ENCODE data around the gene SV2B. TPM values are rescaled to one million over a fixed set of nuclear protein-coding genes. Genes with fewer than 3 reads are reported as not detected.

Gene SV2B
- total RNA-seq, 5 donors from 2014 or later (not counting 1 experiment from before 2014, with no cell fraction given), result 0.03 to 0.13 (median 0.09) TPM; not detected in 2

GRCh38 chr15:91122296-91122695 is 22.2 kb downstream of the SV2B start:
- Mint-ChIP-seq H3K9me3 (no peaks in the 10 kb centered on the region), H3K27me3 (peaks cover 37 to 46% of the 10 kb centered on the region in 2 donors), H3K36me3 (no peaks in the 10 kb centered on the region), H3K4me1 (no peaks in the 10 kb centered on the region), H3K27ac (no peak overlapping the region), H3K4me3 (no peak overlapping the region)
- no peaks in the 10 kb centered on the region for H3K4me1 ChIP-seq (ENCODE audit: control insufficient read depth in 1 of 2, extremely low read depth in 1 of 2, insufficient read depth in 2 of 2, low read length in 2 of 2)
- DNase-seq, result no peak
- H3K36me3 ChIP-seq (ENCODE audit: control insufficient read depth in 2 of 2, extremely low read depth in 1 of 2, insufficient read depth in 1 of 2, low read length in 1 of 2), result no peaks in the 10 kb centered on the region
- H3K4me3 ChIP-seq (ENCODE audit: control insufficient read depth in 1 of 2, extremely low read depth in 1 of 2, low read length in 1 of 2), result no peak overlapping the region
- 63% methylated on average over 1 of the region's 1 CpG for WGBS (ENCODE audit: insufficient coverage)
- ChIA-PET POLR2A (no interaction called here), CTCF (no interaction called here)
- H3K9me3 ChIP-seq, result no peaks in the 10 kb centered on the region
- H3K27ac ChIP-seq (ENCODE audit: low read length), result no peak overlapping the region
- H3K27me3 ChIP-seq (replicated peaks in 1 of 2; ENCODE audit: control insufficient read depth in 2 of 2, extremely low read depth in 1 of 2, insufficient read depth in 2 of 2, low read length in 1 of 2), result peaks cover 3 to 24% of the 10 kb centered on the region in 2 experiments
- ATAC-seq (replicated peaks in 1 of 4), result no peak

DNA sequence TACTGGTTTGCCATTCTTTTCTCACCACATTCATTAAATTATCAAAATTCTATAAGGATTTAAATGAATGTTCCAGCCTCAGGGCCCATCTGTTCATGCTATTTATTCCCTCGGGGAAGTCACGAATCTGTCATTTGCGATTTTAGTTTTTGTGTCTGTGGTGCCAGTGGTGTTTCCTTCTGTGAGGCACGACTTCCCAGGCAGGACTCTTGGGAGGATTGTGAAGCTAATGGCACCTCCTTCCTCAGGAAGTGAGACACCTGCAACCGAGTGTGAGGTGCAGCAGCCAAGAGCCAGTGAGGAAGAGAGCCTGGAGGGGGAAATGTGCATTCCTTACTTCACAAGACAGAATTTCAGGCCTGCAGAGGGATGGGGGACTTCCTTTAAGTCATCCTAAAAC is 24.1 kb downstream of the SV2B start:
- Mint-ChIP-seq H3K9me3 (no peaks in the 10 kb centered on the region), H3K27ac (no peak overlapping the region), H3K36me3 (no peaks in the 10 kb centered on the region), H3K4me3 (no peak overlapping the region), H3K4me1 (no peaks in the 10 kb centered on the region), H3K27me3 (peaks cover 39 to 42% of the 10 kb centered on the region in 2 donors)
- no peaks in the 10 kb centered on the region for H3K36me3 ChIP-seq (ENCODE audit: control insufficient read depth in 2 of 2, extremely low read depth in 1 of 2, insufficient read depth in 1 of 2, low read length in 1 of 2)
- H3K4me1 ChIP-seq (ENCODE audit: control insufficient read depth in 1 of 2, extremely low read depth in 1 of 2, insufficient read depth in 2 of 2, low read length in 2 of 2), result no peaks in the 10 kb centered on the region
- 73% methylated on average over 3 of the region's 5 CpGs for WGBS (ENCODE audit: insufficient coverage)
- POLR2A ChIA-PET, result no interaction called here
- no peak overlapping the region for H3K4me3 ChIP-seq (ENCODE audit: control insufficient read depth in 1 of 2, extremely low read depth in 1 of 2, low read length in 1 of 2)
- DNase-seq, result no peak
- no peak for ATAC-seq (replicated peaks in 1 of 4)
- H3K27ac ChIP-seq (ENCODE audit: low read length), result no peak overlapping the region
- peaks cover 1 to 24% of the 10 kb centered on the region in 2 experiments for H3K27me3 ChIP-seq (replicated peaks in 1 of 2; ENCODE audit: control insufficient read depth in 2 of 2, extremely low read depth in 1 of 2, insufficient read depth in 2 of 2, low read length in 1 of 2)
- CTCF ChIA-PET, result no interaction called here
- no peaks in the 10 kb centered on the region for H3K9me3 ChIP-seq

DNA sequence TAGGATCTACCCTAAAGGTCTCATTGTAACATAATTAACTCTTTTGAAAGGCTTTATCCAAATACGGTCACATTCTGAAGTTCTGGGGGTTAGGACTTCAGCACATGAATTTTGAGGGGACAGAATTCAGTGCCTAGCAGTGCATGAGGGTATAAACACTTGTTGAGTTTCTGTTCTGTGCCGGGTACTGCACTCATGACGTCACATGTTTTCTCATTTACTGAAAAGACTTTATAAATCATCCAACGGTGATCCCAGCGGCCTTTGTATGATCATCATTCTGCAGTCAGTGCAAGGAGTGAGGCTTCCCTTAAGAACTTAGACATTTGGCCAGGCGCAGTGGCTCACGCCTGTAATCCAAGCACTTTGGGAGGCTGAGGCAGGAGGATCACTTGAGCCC is 25.1 kb downstream of the SV2B start:
- Histone ChIP-seq H3K36me3 (ENCODE audit: control insufficient read depth in 2 of 2, extremely low read depth in 1 of 2, insufficient read depth in 1 of 2, low read length in 1 of 2) (no peaks in the 10 kb centered on the region), H3K4me3 (ENCODE audit: control insufficient read depth in 1 of 2, extremely low read depth in 1 of 2, low read length in 1 of 2) (no peak overlapping the region), H3K9me3 (no peaks in the 10 kb centered on the region), H3K27ac (ENCODE audit: low read length) (no peak overlapping the region), H3K27me3 (replicated peaks in 1 of 2; ENCODE audit: control insufficient read depth in 2 of 2, extremely low read depth in 1 of 2, insufficient read depth in 2 of 2, low read length in 1 of 2) (peaks cover 0 to 33% of the 10 kb centered on the region in 2 experiments), H3K4me1 (ENCODE audit: control insufficient read depth in 1 of 2, extremely low read depth in 1 of 2, insufficient read depth in 2 of 2, low read length in 2 of 2) (no peaks in the 10 kb centered on the region)
- Mint-ChIP-seq H3K27ac (no peak overlapping the region), H3K27me3 (peaks cover 36 to 37% of the 10 kb centered on the region in 2 donors), H3K4me3 (no peak overlapping the region), H3K4me1 (no peaks in the 10 kb centered on the region), H3K9me3 (no peaks in the 10 kb centered on the region), H3K36me3 (no peaks in the 10 kb centered on the region)
- ATAC-seq (replicated peaks in 1 of 4), result no peak
- 79% methylated on average over 2 of the region's 7 CpGs for WGBS (ENCODE audit: insufficient coverage)
- POLR2A ChIA-PET, result no interaction called here
- CTCF ChIA-PET, result no interaction called here
- DNase-seq, result no peak

- H3K36me3 ChIP-seq (ENCODE audit: control insufficient read depth in 2 of 2, extremely low read depth in 1 of 2, insufficient read depth in 1 of 2, low read length in 1 of 2), result no peaks in the 10 kb centered on the region
- no peaks in the 10 kb centered on the region for H3K9me3 ChIP-seq
- Mint-ChIP-seq H3K9me3 (no peaks in the 10 kb centered on the region), H3K36me3 (no peaks in the 10 kb centered on the region), H3K4me3 (no peak overlapping the region), H3K27ac (no peak overlapping the region), H3K4me1 (no peaks in the 10 kb centered on the region), H3K27me3 (peaks cover 32 to 36% of the 10 kb centered on the region in 2 donors)
- CTCF ChIA-PET, result no interaction called here
- no peak overlapping the region for H3K4me3 ChIP-seq (ENCODE audit: control insufficient read depth in 1 of 2, extremely low read depth in 1 of 2, low read length in 1 of 2)
- DNase-seq (no peak), ATAC-seq (replicated peaks in 1 of 4) (no peak)
- H3K27ac ChIP-seq (ENCODE audit: low read length), result no peak overlapping the region
- H3K27me3 ChIP-seq (replicated peaks in 1 of 2; ENCODE audit: control insufficient read depth in 2 of 2, extremely low read depth in 1 of 2, insufficient read depth in 2 of 2, low read length in 1 of 2), result peaks cover 0 to 41% of the 10 kb centered on the region in 2 experiments
- no peaks in the 10 kb centered on the region for H3K4me1 ChIP-seq (ENCODE audit: control insufficient read depth in 1 of 2, extremely low read depth in 1 of 2, insufficient read depth in 2 of 2, low read length in 2 of 2)
- POLR2A ChIA-PET, result interaction anchor here in 1 of 2 donors (0.8 kb wide), 1 partner anchor 330 kb away, joined by 3 read pairs; no protein-coding TSS in a partner anchor
These were observed 26.0 kb downstream of the SV2B start for GRCh38 chr15:91126080-91126479.

DNA sequence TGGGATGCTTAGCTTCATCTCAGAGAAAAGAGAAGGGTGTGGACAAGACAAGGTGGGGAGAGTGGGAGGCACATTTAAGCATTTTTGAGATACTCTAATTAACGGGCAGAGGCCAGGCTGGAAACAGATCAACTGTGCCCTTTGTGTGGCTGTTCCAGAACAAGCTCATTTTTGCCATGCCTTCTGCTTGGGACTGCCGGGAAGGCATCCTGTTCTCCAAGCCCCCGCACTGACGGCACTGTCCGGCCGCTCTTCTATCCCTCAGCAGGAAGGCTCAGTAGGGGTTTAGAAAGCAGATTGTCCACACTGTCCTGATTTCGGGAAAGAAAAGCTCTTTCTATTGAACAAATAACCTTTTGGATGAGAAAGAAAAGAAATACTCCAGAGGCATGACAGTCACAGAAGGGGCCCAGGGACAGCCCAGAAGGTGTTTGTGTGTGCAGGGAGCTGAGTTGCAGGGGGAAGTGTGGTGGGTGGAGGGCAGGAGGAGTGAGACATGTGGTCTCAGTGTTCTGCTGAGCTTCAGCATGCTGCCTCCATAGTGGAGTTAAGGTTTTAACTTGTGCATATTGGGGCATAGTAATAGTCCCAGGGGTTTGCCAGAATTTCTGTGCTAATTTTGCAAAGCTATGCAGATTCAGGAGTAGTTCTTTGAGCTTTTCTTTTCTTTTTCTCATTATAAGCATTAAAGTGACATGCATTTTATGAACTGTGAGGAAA is 27.3 kb downstream of the SV2B start:
- WGBS (ENCODE audit: insufficient coverage), result 73% methylated on average over 4 of the region's 7 CpGs
- Histone ChIP-seq H3K9me3 (no peaks in the 10 kb centered on the region), H3K36me3 (ENCODE audit: control insufficient read depth in 2 of 2, extremely low read depth in 1 of 2, insufficient read depth in 1 of 2, low read length in 1 of 2) (no peaks in the 10 kb centered on the region), H3K4me1 (ENCODE audit: control insufficient read depth in 1 of 2, extremely low read depth in 1 of 2, insufficient read depth in 2 of 2, low read length in 2 of 2) (no peaks in the 10 kb centered on the region), H3K27me3 (replicated peaks in 1 of 2; ENCODE audit: control insufficient read depth in 2 of 2, extremely low read depth in 1 of 2, insufficient read depth in 2 of 2, low read length in 1 of 2) (peaks cover 0 to 42% of the 10 kb centered on the region in 2 experiments), H3K4me3 (ENCODE audit: control insufficient read depth in 1 of 2, extremely low read depth in 1 of 2, low read length in 1 of 2) (no peak overlapping the region), H3K27ac (ENCODE audit: low read length) (no peak overlapping the region)
- no peak overlapping the region for H3K4me3 Mint-ChIP-seq
- ATAC-seq (replicated peaks in 1 of 4) (no peak), DNase-seq (no peak)
- H3K9me3 Mint-ChIP-seq, result no peaks in the 10 kb centered on the region
- peaks cover 26 to 32% of the 10 kb centered on the region in 2 donors for H3K27me3 Mint-ChIP-seq
- ChIA-PET POLR2A (no interaction called here), CTCF (no interaction called here)
- H3K36me3 Mint-ChIP-seq, result no peaks in the 10 kb centered on the region
- H3K4me1 Mint-ChIP-seq, result no peaks in the 10 kb centered on the region
- H3K27ac Mint-ChIP-seq, result no peak overlapping the region

GRCh38 chr15:91128016-91128415 is 28.0 kb downstream of the SV2B start:
- peaks cover 21 to 30% of the 10 kb centered on the region in 2 donors for H3K27me3 Mint-ChIP-seq
- ATAC-seq (replicated peaks in 1 of 4), result no peak
- H3K4me3 Mint-ChIP-seq, result no peak overlapping the region
- H3K36me3 ChIP-seq (ENCODE audit: control insufficient read depth in 2 of 2, extremely low read depth in 1 of 2, insufficient read depth in 1 of 2, low read length in 1 of 2), result no peaks in the 10 kb centered on the region
- no peaks in the 10 kb centered on the region for H3K9me3 ChIP-seq
- ChIA-PET POLR2A (no interaction called here), CTCF (no interaction called here)
- no peaks in the 10 kb centered on the region for H3K36me3 Mint-ChIP-seq
- no peaks in the 10 kb centered on the region for H3K9me3 Mint-ChIP-seq
- no peak overlapping the region for H3K4me3 ChIP-seq (ENCODE audit: control insufficient read depth in 1 of 2, extremely low read depth in 1 of 2, low read length in 1 of 2)
- H3K4me1 Mint-ChIP-seq, result no peaks in the 10 kb centered on the region
- 64% methylated on average over 2 of the region's 4 CpGs for WGBS (ENCODE audit: insufficient coverage)
- H3K27ac ChIP-seq (ENCODE audit: low read length), result no peak overlapping the region
- no peaks in the 10 kb centered on the region for H3K4me1 ChIP-seq (ENCODE audit: control insufficient read depth in 1 of 2, extremely low read depth in 1 of 2, insufficient read depth in 2 of 2, low read length in 2 of 2)
- DNase-seq, result no peak
- H3K27ac Mint-ChIP-seq, result no peak overlapping the region
- H3K27me3 ChIP-seq (replicated peaks in 1 of 2; ENCODE audit: control insufficient read depth in 2 of 2, extremely low read depth in 1 of 2, insufficient read depth in 2 of 2, low read length in 1 of 2), result peaks cover 0 to 42% of the 10 kb centered on the region in 2 experiments

GRCh38 chr15:91129436-91129835 is 29.4 kb downstream of the SV2B start:
- Mint-ChIP-seq H3K27ac (no peak overlapping the region), H3K4me1 (no peaks in the 10 kb centered on the region), H3K9me3 (no peaks in the 10 kb centered on the region), H3K4me3 (no peak overlapping the region), H3K27me3 (peaks cover 15 to 23% of the 10 kb centered on the region in 2 donors), H3K36me3 (no peaks in the 10 kb centered on the region)
- H3K27me3 ChIP-seq (replicated peaks in 1 of 2; ENCODE audit: control insufficient read depth in 2 of 2, extremely low read depth in 1 of 2, insufficient read depth in 2 of 2, low read length in 1 of 2), result peaks cover 0 to 39% of the 10 kb centered on the region in 2 experiments
- DNase-seq, result no peak
- no peaks in the 10 kb centered on the region for H3K9me3 ChIP-seq
- CTCF ChIA-PET, result no interaction called here
- POLR2A ChIA-PET, result no interaction called here
- H3K4me1 ChIP-seq (ENCODE audit: control insufficient read depth in 1 of 2, extremely low read depth in 1 of 2, insufficient read depth in 2 of 2, low read length in 2 of 2), result no peaks in the 10 kb centered on the region
- no peak overlapping the region for H3K27ac ChIP-seq (ENCODE audit: low read length)
- no peak overlapping the region for H3K4me3 ChIP-seq (ENCODE audit: control insufficient read depth in 1 of 2, extremely low read depth in 1 of 2, low read length in 1 of 2)
- 100% methylated on average over 4 of the region's 6 CpGs for WGBS (ENCODE audit: insufficient coverage)
- ATAC-seq (replicated peaks in 1 of 4), result no peak
- H3K36me3 ChIP-seq (ENCODE audit: control insufficient read depth in 2 of 2, extremely low read depth in 1 of 2, insufficient read depth in 1 of 2, low read length in 1 of 2), result no peaks in the 10 kb centered on the region
